Skin of body (tissue), 2 donors: Measurements from ENCODE around the gene ARMH4. TPM values are rescaled to one million over a fixed set of nuclear protein-coding genes. Genes with fewer than 3 reads are reported as not detected.

Source experiments
- DNase-seq: peaks from one replicate; lab custom pipeline; 2025; lab: John Stamatoyannopoulos, UW
- total RNA-seq: library from RNA; depleted of rRNA; stranded (reverse); fragments of >200 nt; gene quantifications from one replicate; pipeline ENCODE4 v1.2.3, GENCODE V29; 2014

ARMH4 gene
- total RNA-seq, 1 donor from 2014 or later: 13.8 TPM

- DNase-seq: no peak
These were observed 97.9 kb downstream of the ARMH4 start for GRCh38 chr14:58054100-58054499.

DNA sequence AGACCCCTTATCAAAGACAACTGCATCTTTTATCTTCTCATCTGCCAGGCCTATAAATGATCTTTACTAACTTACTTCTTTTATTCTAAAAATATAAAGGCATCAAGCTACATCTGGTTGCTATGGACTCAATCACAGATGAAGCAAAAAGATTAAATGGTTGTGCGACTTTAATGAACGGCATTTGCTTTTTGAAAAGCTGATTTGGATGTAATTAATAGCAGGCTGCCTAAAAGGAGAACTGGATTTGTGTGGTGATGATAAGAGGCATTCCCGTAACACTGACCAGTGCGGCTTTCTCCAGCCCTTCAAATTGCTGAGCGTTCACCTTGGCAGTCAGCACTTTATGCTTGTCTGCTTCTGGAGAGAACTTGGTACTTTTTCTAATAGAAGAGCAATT, 103.8 kb downstream of the ARMH4 start:
- DNase-seq: no peak

DNA sequence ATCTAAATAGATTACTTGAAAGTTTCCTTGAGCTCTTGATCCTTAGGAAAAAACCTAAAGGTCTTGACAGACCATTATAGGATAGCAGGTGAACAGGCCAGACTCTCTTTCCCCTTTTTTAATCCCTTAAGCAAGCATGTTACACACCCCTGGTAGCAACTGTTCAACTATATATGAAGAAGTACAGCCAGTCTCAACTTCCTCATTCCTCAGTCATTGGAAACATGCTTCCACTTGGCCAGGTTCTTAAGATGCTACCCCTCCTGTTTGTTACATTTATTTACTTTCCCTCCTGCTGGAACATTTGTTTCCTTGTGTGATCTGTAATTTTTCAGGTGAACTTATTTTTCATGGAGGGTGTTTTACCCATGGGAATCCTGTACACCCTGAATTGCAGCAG, 124.1 kb downstream of the ARMH4 start:
- DNase-seq: no peak

DNA sequence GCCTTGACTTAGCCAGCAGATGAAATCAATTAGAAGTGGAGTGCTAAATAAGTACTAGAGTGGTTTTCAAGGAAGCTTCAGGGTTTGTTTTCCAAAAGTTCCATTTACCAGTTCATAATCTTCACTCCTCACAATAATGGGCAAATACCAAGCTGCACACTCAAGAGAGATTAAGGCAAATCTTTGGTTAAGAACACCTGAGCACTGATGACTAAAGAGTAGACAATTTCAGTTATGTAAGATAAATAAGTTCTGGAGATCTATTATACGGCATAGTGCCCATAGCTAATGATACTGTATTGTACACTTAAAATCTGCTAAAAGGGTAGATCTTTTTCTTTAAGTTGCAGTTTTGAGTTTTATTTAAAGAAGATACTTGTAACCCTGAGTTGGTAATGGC, 125.0 kb downstream of the ARMH4 start:
- no peak for DNase-seq

- DNase-seq: no peak
These were observed 125.8 kb downstream of the ARMH4 start for GRCh38 chr14:58026219-58026618.

- no peak for DNase-seq
These were observed 137.2 kb downstream of the ARMH4 start for GRCh38 chr14:58014778-58015177.

DNA sequence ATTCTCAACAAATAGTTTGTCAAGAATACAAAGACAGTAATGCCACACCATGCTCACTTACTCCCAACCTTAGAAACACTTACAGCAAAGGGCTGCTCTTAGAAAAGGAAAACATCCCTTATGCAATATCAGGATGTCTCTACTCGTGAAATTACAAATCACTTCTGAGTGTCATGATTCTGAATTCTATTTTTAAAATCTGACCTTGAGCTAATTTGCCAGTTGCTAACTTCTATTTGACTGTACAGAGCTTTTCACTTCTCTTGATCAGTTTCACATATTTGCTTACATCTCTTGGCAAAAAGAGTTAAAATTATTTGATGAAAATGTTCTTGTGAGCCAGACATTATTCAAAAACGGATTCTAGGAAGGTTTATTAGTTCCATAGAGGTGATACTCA, 149.4 kb downstream of the ARMH4 start:
- DNase-seq: no peak

- no peak for DNase-seq
These were observed 152.0 kb downstream of the ARMH4 start for GRCh38 chr14:57999979-58000378.

GRCh38 chr14:57999471-57999870, 152.5 kb downstream of the ARMH4 start:
- no peak for DNase-seq

DNA sequence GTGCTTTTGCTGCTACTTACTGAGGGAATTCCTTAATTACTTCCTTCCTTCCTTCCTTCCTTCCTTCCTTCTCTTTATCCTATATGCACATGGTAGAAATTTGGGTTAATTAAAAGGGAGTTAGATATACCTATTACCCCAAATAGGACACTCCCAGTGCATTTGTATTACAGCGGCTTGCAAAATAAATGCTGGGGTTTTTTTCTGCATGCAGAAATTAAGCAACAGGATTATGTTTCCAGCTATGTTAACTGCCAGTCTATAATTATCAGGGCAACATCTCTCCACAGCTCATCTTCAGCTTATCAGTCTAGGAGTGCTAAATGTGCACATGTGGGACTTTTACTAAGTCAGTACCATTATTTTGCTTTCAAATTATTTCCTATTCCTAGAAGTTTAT, 153.2 kb downstream of the ARMH4 start:
- DNase-seq: no peak

DNA sequence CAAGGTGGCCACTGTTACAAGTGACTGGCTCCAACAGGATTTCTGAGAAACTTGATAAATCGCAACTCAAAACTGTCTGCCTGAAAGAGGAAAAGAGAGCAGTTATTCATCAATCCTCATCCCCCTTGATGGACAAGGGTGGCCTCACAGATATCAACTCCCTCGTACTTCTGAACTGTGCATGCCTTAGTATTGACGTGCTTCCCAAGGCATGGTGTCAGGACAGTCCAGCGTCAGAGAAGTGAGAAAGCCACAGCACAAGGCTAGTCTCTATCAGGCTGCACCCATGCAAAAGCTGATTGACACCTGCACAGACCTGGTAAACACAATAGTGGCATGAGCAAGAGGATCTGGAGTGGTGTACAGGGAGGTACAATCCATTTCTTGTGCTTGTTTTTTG, 160.7 kb downstream of the ARMH4 start:
- DNase-seq: no peak

DNA sequence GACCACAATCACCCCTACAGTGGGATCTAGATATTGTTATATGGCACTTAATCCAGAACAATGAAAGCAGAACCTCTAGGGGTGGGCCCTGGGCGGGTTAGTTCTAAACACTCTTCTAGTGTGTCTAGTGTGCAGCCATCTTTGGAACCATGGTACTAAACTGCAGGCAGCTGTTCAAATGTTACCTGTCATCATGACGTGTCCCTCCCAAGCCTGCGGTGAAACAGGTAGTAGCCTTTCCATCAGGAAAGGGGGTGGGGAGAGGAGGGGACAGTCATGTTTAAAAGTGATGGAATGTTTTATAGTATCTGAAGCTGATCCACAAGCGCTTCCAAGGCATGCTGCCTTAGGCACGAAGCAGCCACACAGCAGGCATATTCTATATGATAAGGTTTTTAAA, 163.6 kb downstream of the ARMH4 start:
- DNase-seq: no peak

DNA sequence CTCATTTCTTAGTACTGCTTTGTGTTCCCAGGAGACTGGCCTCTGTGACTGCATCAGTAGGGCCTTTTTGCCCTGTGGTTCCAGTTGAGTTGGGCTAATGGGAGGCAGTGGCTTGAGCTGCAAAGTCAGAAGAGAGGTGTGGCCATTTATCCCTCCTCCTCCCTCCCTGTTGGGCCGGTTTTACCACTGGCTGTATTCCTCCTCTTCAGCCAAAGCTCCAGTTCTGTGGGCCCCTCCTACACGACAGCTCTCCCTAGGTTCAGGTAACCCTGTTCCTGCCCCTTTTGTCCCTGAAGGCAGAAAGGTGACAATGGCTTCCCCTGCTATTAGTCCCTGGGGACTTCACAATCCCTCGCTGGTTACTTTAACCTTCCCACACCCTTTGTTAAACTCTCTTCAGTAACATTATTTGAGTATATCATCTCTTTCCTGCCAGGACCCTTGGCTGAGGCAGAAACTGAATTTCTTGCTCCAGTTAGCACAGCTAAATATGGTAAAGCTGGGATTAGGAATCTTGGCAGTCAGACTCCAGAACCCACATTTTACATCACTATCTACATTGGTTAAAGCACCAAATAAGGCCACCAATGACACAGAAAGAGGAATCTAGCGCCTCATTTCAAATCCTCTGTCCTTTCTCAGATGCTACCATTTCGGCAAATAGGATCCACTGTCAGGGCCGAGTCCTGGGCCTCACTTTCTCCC, 164.3 kb downstream of the ARMH4 start:
- no peak for DNase-seq

GRCh38 chr14:57987051-57987450, 165.0 kb downstream of the ARMH4 start:
- no peak for DNase-seq

DNA sequence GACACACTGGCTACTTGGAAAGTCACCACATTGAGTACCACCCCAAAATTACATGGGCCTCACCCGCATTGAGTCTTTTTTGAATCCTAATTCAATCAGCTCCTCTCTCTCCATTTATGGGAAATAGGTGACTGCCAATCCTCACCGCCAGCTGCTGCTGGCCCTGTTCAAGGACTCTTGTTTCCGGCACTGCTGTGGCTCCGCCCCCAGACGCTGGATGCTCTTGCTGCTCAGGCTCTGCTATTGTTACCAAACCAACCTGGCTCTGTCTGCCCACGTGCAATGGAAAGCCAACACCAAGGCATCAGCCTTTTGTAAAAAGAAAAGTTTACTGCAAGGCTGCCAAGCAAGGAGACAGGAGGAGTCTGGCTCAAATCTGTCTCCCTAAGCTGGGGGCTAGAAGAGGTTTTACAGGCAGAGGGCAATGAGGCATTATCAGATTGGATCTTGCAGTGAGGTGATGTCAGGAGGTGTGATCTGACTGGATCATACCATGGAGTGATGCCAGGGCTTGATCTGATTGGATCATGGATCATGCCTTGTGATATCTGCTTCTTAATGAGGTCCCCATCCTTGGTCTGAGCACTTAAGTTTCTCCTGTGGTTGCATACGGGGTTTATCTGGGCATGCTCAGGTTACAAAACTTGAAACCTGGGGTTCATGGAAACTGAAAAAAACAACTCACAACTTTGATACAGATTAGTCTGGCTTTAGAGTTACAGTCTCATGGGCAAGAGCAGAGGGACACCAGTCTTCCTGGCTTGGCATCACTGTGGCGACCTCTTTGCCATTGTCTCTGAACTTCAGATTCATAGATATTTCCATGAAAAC, 169.0 kb downstream of the ARMH4 start:
- DNase-seq: no peak

DNA sequence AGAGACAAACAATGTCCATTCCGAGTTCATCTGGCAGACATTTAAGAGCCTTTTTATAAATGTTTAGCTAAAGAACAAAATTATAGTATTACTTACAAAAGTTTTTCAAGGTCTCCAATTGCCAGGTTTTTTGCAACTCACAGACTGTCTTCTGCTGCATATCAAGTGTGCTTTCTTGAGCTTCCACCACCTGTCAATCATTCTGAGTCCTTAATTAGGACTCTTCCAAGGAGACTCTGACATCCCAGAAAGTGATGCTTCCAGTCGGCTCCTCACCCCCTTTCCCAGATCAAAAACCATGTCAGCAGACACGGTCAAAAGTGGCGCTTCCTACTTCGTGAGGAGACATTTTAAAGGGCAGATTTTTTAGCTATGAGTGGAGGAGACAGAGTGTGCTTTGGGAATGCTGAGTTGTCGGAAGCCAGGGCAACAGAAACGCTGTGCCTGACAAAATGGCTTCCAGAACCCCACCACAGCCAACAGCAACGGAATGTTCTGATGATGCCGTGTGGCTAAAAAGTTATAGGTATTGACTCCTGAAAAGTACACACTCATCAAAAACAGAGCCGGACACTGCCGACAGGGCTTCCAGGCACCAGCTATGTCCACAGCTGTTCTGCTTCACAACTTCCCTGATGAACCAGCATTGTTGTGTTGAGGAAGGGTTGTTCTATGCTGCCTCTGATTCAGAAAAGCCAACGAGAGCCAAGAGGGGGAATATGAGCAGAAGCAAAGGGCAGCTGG, 170.0 kb downstream of the ARMH4 start:
- DNase-seq: no peak

DNA sequence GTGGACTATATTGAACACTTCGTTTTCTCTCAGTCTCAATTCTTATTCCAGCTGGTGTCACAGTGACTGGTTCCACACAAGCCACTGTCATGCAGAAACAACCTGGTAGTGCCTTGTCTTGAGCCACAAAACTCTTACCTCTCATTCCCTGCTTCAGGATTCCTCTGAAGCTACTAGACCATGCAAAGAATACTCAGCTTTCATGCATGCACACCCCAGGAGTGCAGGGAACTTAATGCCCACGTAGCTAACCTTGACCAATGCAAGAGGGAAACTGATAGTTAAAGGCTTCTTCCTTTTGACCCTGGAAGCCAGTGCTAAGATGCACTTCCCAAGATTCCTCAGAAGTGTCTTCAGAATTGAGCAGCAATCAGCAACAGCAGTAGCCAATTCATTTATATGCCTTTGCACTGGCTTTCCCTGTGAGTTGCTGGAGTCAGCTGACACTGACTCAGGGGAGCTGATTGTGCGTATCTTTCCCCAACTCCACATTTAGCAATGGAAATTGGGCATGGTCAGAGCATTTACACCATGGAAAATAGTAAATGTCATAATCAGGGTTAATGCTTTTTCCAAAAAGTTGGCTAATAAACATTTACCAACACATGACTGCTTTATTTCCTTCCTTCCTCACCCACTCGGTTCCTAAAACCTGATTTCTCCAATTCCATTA, 172.5 kb downstream of the ARMH4 start:
- DNase-seq: no peak

- no peak for DNase-seq
These were observed 175.3 kb downstream of the ARMH4 start for GRCh38 chr14:57976701-57977100.

GRCh38 chr14:57974896-57975295, 177.1 kb downstream of the ARMH4 start:
- DNase-seq: no peak

DNA sequence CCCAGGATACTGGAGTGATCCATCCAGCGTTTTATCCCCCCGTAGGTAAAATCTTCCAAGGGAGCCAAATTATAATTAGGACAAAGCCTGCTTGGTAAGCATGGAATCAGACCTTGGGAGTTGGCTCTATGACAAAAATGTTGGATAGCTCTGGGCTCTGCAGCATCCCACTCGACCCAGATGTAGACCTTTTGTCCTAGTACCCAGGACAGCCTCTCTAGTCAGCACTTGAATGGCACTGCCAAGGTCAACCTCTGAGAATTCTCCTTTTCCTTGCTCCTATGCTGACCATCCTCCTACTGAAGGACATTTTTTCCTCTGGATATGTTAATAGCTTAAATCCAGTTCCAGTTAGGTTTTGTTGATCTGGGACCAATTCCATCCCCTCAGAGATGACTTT, 181.4 kb downstream of the ARMH4 start:
- DNase-seq: no peak

DNA sequence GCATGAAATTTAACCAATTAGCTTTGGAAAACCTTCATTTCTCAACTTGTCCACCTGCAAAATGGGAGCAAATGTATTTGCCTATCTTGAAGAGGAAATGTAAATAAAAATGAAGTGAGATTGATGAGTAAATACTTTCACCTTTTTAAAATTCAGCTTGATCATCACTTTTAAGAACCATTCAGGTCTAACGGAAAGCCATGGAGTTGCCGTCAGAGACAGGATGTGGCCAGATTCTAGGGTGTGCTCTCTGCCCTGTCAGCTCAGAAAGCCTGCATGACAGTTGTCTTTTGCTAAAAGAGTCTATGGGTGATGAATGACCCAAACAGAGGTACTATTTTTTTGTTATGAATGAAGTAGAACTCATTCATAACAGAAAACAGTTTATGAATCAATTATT, 181.8 kb downstream of the ARMH4 start:
- no peak for DNase-seq

- no peak for DNase-seq
These were observed 188.9 kb downstream of the ARMH4 start for GRCh38 chr14:57963071-57963470.
